ENCODE measurements around the gene RDH13.
"Not testable (repeated sequence)": the region's sequence is repeated elsewhere in the genome, so short reads cannot be mapped to it uniquely, and the experiment has no call there.

Gene RDH13

GRCh38 chr19:55046975-55047622, 15.8 kb downstream of the RDH13 start:
- TF ChIP-seq CTCF (IDR thresholded peaks at IDR 0.05): no peak
- TF ChIP-seq ZFX (IDR thresholded peaks at IDR 0.05; ENCODE audit: borderline replicate concordance): no peak
- H3K27ac ChIP-seq: no peak overlapping the region

- TF ChIP-seq ZFX (IDR thresholded peaks at IDR 0.05; ENCODE audit: borderline replicate concordance) (no peak), CTCF (IDR thresholded peaks at IDR 0.05) (no peak)
Observed at GRCh38 chr19:55044771-55045716, 17.9 kb downstream of the RDH13 start.

GRCh38 chr19:55044286-55044685, 18.7 kb downstream of the RDH13 start:
- H3K27ac ChIP-seq: no peak overlapping the region
- TF ChIP-seq CTCF (IDR thresholded peaks at IDR 0.05): no peak
- no peak for TF ChIP-seq ZFX (IDR thresholded peaks at IDR 0.05; ENCODE audit: borderline replicate concordance)

More at GRCh38 chr19:55044771-55045716, 17.9 kb downstream of the RDH13 start:
- H3K27ac ChIP-seq: no peak overlapping the region

- TF ChIP-seq ZFX (IDR thresholded peaks at IDR 0.05; ENCODE audit: borderline replicate concordance) (no peak), CTCF (IDR thresholded peaks at IDR 0.05) (no peak)
- no peak overlapping the region for H3K27ac ChIP-seq
Observed at GRCh38 chr19:55042688-55043087, 20.3 kb downstream of the RDH13 start.

- H3K27ac ChIP-seq: no peak overlapping the region
- TF ChIP-seq ZFX (IDR thresholded peaks at IDR 0.05; ENCODE audit: borderline replicate concordance): no peak
Observed at GRCh38 chr19:55042344-55042678, 20.6 kb downstream of the RDH13 start.

- no peak overlapping the region for H3K27ac ChIP-seq
- no peak for TF ChIP-seq CTCF (IDR thresholded peaks at IDR 0.05)
- no peak for TF ChIP-seq ZFX (IDR thresholded peaks at IDR 0.05; ENCODE audit: borderline replicate concordance)
Observed at GRCh38 chr19:55041627-55042343, 21.2 kb downstream of the RDH13 start.

GRCh38 chr19:55041244-55041626, 21.7 kb downstream of the RDH13 start:
- no peak overlapping the region for H3K27ac ChIP-seq
- TF ChIP-seq CTCF (IDR thresholded peaks at IDR 0.05) (no peak), ZFX (IDR thresholded peaks at IDR 0.05; ENCODE audit: borderline replicate concordance) (no peak)

GRCh38 chr19:55040654-55041053, 22.3 kb downstream of the RDH13 start:
- H3K27ac ChIP-seq: not testable (repeated sequence)

GRCh38 chr19:55037603-55038002, 25.3 kb downstream of the RDH13 start:
- H3K27ac ChIP-seq: not testable (repeated sequence)
